ENCODE results near the gene GRIK5.

GRCh38 chr19:42097461-42097860, 27.5 kb upstream of the GRIK5 start:
- TF ChIP-seq EZH2 (IDR thresholded peaks at IDR 0.05; ENCODE audit: borderline replicate concordance, low read length) (no peak), CTCF (conservative IDR thresholded peaks at IDR 0.05 in 1 of 2, IDR thresholded peaks at IDR 0.05 in 1 of 2; ENCODE audit: extremely low read depth in 1 of 2, insufficient read depth in 1 of 2, low read depth in 1 of 2, low read length in 2 of 2) (no peak)
